ENCODE results near the gene OR13C3. TPM values are rescaled to one million over a fixed set of nuclear protein-coding genes. Genes with fewer than 3 reads are reported as not detected.

The OR13C3 gene
- total and polyA plus RNA-seq, 2 of the 4 experiments (the other 2 are of a cell fraction) = not detected

GRCh38 chr9:104494808-104495207 is 41.8 kb downstream of the OR13C3 start:
- Histone ChIP-seq H3K23ac (ENCODE audit: low read depth, low read length) (no peak overlapping the region), H3K4me1 (ENCODE audit: control insufficient read depth, insufficient read depth, low read length) (no peaks in the 10 kb centered on the region), H3K9me3 (ENCODE audit: control insufficient read depth, insufficient read depth, low read length) (peaks cover 7% of the 10 kb centered on the region), H3K4me3 (ENCODE audit: insufficient read depth, low read depth, low read length) (no peak overlapping the region), H2BK120ac (ENCODE audit: low read depth, low read length) (no peak overlapping the region), H3K4ac (ENCODE audit: low read depth, low read length) (no peak overlapping the region), H3K79me1 (ENCODE audit: low read depth in 1 of 2, low read length in 2 of 2) (no peaks in the 10 kb centered on the region), H3K18ac (ENCODE audit: low read depth, low read length) (no peak overlapping the region), H4K5ac (ENCODE audit: low read depth, low read length) (no peak overlapping the region), H3K56ac (ENCODE audit: extremely low read depth, insufficient read depth, low read length) (no peak overlapping the region), H4K91ac (ENCODE audit: insufficient read depth, low read depth, low read length) (no peak overlapping the region), H3K27ac (ENCODE audit: insufficient read depth, low read length) (no peak overlapping the region), H3K9me1 (ENCODE audit: insufficient read depth, low read length) (no peaks in the 10 kb centered on the region), H3K9ac (ENCODE audit: low read depth, low read length) (no peak overlapping the region), H4K8ac (ENCODE audit: low read depth in 2 of 2, low read length in 2 of 2) (no peak overlapping the region), H2BK5ac (ENCODE audit: low read depth, low read length, poor library complexity, severe bottlenecking) (no peak overlapping the region), H2BK20ac (ENCODE audit: low read depth, low read length) (no peak overlapping the region), H2AFZ (replicated peaks; ENCODE audit: low read length, poor library complexity) (no peak overlapping the region), H2BK15ac (ENCODE audit: low read depth, low read length) (no peak overlapping the region), H3K14ac (replicated peaks; ENCODE audit: low read depth, low read length) (no peak overlapping the region), H3K4me2 (ENCODE audit: low read depth, low read length) (no peak overlapping the region), H2AK5ac (ENCODE audit: low read depth, low read length) (no peak overlapping the region), H3K27me3 (ENCODE audit: control insufficient read depth, insufficient read depth, low read length) (no peaks in the 10 kb centered on the region), H2AK9ac (replicated peaks; ENCODE audit: low read depth, low read length, poor library complexity) (no peak overlapping the region), H4K20me1 (ENCODE audit: insufficient read depth, low read length) (no peaks in the 10 kb centered on the region), H3K36me3 (ENCODE audit: control insufficient read depth, insufficient read depth, low read length) (no peaks in the 10 kb centered on the region)
- in situ Hi-C loops (cut with MboI; ENCODE audit: low sequenced_read_pairs) = no loop called here
- ChIA-PET POLR2A (ENCODE audit: unreplicated experiment) (no interaction called here), CTCF (no interaction called here)
- no CpG with 5 or more reads among the region's 3 CpGs for WGBS, 2 experiments (ENCODE audit: extremely low coverage in 2 of 2, insufficient read length in 1 of 2)
- no peak for DNase-seq
- intact Hi-C loops (cut with micrococcal nuclease) = no loop called here
- TF ChIP-seq, protein P1, sequence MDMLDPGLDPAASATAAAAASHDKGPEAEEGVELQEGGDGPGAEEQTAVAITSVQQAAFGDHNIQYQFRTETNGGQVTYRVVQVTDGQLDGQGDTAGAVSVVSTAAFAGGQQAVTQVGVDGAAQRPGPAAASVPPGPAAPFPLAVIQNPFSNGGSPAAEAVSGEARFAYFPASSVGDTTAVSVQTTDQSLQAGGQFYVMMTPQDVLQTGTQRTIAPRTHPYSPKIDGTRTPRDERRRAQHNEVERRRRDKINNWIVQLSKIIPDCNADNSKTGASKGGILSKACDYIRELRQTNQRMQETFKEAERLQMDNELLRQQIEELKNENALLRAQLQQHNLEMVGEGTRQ (IDR thresholded peaks at IDR 0.05; ENCODE audit: low read depth, low read length) = no peak
- TF ChIP-seq RFX5 (IDR thresholded peaks at IDR 0.05; ENCODE audit: low read depth, low read length) (no peak), CEBPB (IDR thresholded peaks at IDR 0.05; ENCODE audit: low read depth, low read length) (no peak), MAFK (IDR thresholded peaks at IDR 0.05; ENCODE audit: low read depth, low read length) (no peak), MXI1 (IDR thresholded peaks at IDR 0.05; ENCODE audit: borderline replicate concordance, low read depth, low read length) (no peak), RCOR1 (IDR thresholded peaks at IDR 0.05; ENCODE audit: insufficient replicate concordance, low read length) (no peak), BHLHE40 (IDR thresholded peaks at IDR 0.05; ENCODE audit: low read depth, low read length) (no peak), MAZ (IDR thresholded peaks at IDR 0.05; ENCODE audit: borderline replicate concordance, low read depth, low read length) (no peak), POLR2A (IDR thresholded peaks at IDR 0.05; ENCODE audit: low read depth, low read length) (no peak), RAD21 (IDR thresholded peaks at IDR 0.05; ENCODE audit: low read length) (no peak), CHD1 (IDR thresholded peaks at IDR 0.05; ENCODE audit: low read depth, low read length) (no peak), FOS (IDR thresholded peaks at IDR 0.05; ENCODE audit: low read depth, low read length) (no peak), SMC3 (IDR thresholded peaks at IDR 0.05; ENCODE audit: low read depth, low read length) (no peak), NFE2L2 (IDR thresholded peaks at IDR 0.05; ENCODE audit: low read depth, low read length) (no peak)
- TF ChIP-seq, protein P2, sequence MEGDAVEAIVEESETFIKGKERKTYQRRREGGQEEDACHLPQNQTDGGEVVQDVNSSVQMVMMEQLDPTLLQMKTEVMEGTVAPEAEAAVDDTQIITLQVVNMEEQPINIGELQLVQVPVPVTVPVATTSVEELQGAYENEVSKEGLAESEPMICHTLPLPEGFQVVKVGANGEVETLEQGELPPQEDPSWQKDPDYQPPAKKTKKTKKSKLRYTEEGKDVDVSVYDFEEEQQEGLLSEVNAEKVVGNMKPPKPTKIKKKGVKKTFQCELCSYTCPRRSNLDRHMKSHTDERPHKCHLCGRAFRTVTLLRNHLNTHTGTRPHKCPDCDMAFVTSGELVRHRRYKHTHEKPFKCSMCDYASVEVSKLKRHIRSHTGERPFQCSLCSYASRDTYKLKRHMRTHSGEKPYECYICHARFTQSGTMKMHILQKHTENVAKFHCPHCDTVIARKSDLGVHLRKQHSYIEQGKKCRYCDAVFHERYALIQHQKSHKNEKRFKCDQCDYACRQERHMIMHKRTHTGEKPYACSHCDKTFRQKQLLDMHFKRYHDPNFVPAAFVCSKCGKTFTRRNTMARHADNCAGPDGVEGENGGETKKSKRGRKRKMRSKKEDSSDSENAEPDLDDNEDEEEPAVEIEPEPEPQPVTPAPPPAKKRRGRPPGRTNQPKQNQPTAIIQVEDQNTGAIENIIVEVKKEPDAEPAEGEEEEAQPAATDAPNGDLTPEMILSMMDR (conservative IDR thresholded peaks at IDR 0.05; ENCODE audit: low read depth, low read length) = no peak
- TF ChIP-seq, protein P3, sequence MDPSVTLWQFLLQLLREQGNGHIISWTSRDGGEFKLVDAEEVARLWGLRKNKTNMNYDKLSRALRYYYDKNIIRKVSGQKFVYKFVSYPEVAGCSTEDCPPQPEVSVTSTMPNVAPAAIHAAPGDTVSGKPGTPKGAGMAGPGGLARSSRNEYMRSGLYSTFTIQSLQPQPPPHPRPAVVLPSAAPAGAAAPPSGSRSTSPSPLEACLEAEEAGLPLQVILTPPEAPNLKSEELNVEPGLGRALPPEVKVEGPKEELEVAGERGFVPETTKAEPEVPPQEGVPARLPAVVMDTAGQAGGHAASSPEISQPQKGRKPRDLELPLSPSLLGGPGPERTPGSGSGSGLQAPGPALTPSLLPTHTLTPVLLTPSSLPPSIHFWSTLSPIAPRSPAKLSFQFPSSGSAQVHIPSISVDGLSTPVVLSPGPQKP (IDR thresholded peaks at IDR 0.05; ENCODE audit: borderline replicate concordance, low read depth, low read length) = no peak
- dilution Hi-C loops (cut with HindIII; ENCODE audit: low sequenced_read_pairs, unreplicated experiment) = no loop called here
- BruUV-seq (replicated peaks) = no TSS peak
- no peak for ATAC-seq (ENCODE audit: low read depth)
